H9 (cell line): ENCODE data around the gene ASIC3. TPM values are rescaled to one million over a fixed set of nuclear protein-coding genes. Genes with fewer than 3 reads are reported as not detected.

Experiments
- DNase-seq: peaks from one replicate; pipeline ENCODE4 v3.0.0-alpha.2; 2017
- H2AFZ ChIP-seq: one replicate; pipeline ENCODE4 v1.6.1; 2013; ENCODE audit warnings: mild to moderate bottlenecking, low read length, control low read depth, moderate library complexity
- H2AK5ac ChIP-seq: 2 replicates; pipeline ENCODE4 v1.6.1; 2013; ENCODE audit warnings: low read length, control low read depth, mixed read lengths; ENCODE audit not compliant: insufficient read length
- H2BK120ac ChIP-seq: one replicate; pipeline ENCODE4 v1.6.1; 2013; ENCODE audit warnings: low read depth, mild to moderate bottlenecking, low read length, control low read depth, inconsistent platforms; ENCODE audit not compliant: poor library complexity, severe bottlenecking
- H2BK12ac ChIP-seq: 2 replicates; pipeline ENCODE4 v1.6.1; 2013; ENCODE audit warnings: low read length, control low read depth, mixed read lengths, low read depth; ENCODE audit not compliant: insufficient read length
- H2BK15ac ChIP-seq: 2 replicates; pipeline ENCODE4 v1.6.1; 2013; ENCODE audit warnings: low read depth, low read length, control low read depth
- H2BK20ac ChIP-seq: one replicate; pipeline ENCODE4 v1.6.1; 2013; ENCODE audit warnings: low read depth, mild to moderate bottlenecking, low read length, control low read depth, inconsistent platforms; ENCODE audit not compliant: poor library complexity, severe bottlenecking
- H2BK5ac ChIP-seq: 2 replicates; pipeline ENCODE4 v1.6.1; 2013; ENCODE audit warnings: low read length, control low read depth, mixed read lengths; ENCODE audit not compliant: insufficient read length
- H3K14ac ChIP-seq: 2 replicates; pipeline ENCODE4 v1.6.1; 2013; ENCODE audit warnings: low read length, control low read depth; ENCODE audit not compliant: insufficient read depth
- H3K18ac ChIP-seq: 2 replicates; pipeline ENCODE4 v1.6.1; 2013; ENCODE audit warnings: low read depth, mild to moderate bottlenecking, mixed read lengths, low read length, control low read depth; ENCODE audit not compliant: insufficient read length
- H3K23ac ChIP-seq: 2 replicates; pipeline ENCODE4 v1.6.1; 2013; ENCODE audit warnings: low read length, control low read depth, mixed read lengths, low read depth; ENCODE audit not compliant: insufficient read length
- H3K23me2 ChIP-seq: 2 replicates; pipeline ENCODE4 v1.6.1; 2013; ENCODE audit warnings: low read depth, mild to moderate bottlenecking, mixed read lengths, low read length, control low read depth; ENCODE audit not compliant: insufficient read length, poor library complexity, severe bottlenecking
- H3K27ac ChIP-seq: 2 replicates; pipeline ENCODE4 v1.5.1; 2013; ENCODE audit warnings: low read length, control low read depth, mixed read lengths, low read depth; ENCODE audit not compliant: insufficient read length
- H3K27me3 ChIP-seq: 2 replicates; pipeline ENCODE4 v1.6.1; 2013; ENCODE audit warnings: low read length, control low read depth, inconsistent platforms; ENCODE audit not compliant: insufficient read depth
- H3K4ac ChIP-seq: 2 replicates; pipeline ENCODE4 v1.6.1; 2013; ENCODE audit warnings: low read depth, mild to moderate bottlenecking, control low read depth, inconsistent platforms, low read length, moderate library complexity
- H3K4me1 ChIP-seq: 2 replicates; pipeline ENCODE4 v1.6.1; 2013; ENCODE audit warnings: low read length, control low read depth, inconsistent platforms; ENCODE audit not compliant: insufficient read depth
- H3K4me2 ChIP-seq: 2 replicates; pipeline ENCODE4 v1.6.1; 2013; ENCODE audit warnings: low read length, control low read depth, mixed read lengths; ENCODE audit not compliant: insufficient read length, insufficient read depth
- H3K56ac ChIP-seq: 2 replicates; pipeline ENCODE4 v1.6.1; 2013; ENCODE audit warnings: low read depth, mild to moderate bottlenecking, mixed read lengths, low read length, control low read depth; ENCODE audit not compliant: insufficient read length
- H3K79me1 ChIP-seq: 2 replicates; pipeline ENCODE4 v1.6.1; 2013; ENCODE audit warnings: low read depth, mild to moderate bottlenecking, moderate library complexity, low read length, control low read depth, inconsistent platforms; ENCODE audit not compliant: insufficient read depth, poor library complexity, severe bottlenecking
- H3K79me2 ChIP-seq: 2 replicates; pipeline ENCODE4 v1.6.1; 2013; ENCODE audit warnings: low read length, control low read depth, inconsistent platforms; ENCODE audit not compliant: insufficient read depth
- H3K9ac ChIP-seq: 2 replicates; pipeline ENCODE4 v1.6.1; 2013; ENCODE audit warnings: low read length, control low read depth, mixed read lengths; ENCODE audit not compliant: insufficient read length; ENCODE audit errors: extremely low read depth
- H3K9me3 ChIP-seq: one replicate; pipeline ENCODE4 v1.6.1; 2013; ENCODE audit warnings: low read depth, low read length, inconsistent platforms; ENCODE audit not compliant: control insufficient read depth
- H3T11ph ChIP-seq: one replicate; pipeline ENCODE4 v1.6.1; 2013; ENCODE audit warnings: mild to moderate bottlenecking, low read length, control low read depth, inconsistent platforms
- H4K20me1 ChIP-seq: one replicate; pipeline ENCODE4 v1.6.1; 2013; ENCODE audit not compliant: control insufficient read depth, insufficient read length, insufficient read depth
- H4K5ac ChIP-seq: 2 replicates; pipeline ENCODE4 v1.6.1; 2013; ENCODE audit warnings: low read depth, mild to moderate bottlenecking, mixed read lengths, low read length, control low read depth; ENCODE audit not compliant: insufficient read length
- H4K8ac ChIP-seq: replicated peaks from 2 replicates; pipeline ENCODE4 v1.6.1; 2013; ENCODE audit warnings: low read length, control low read depth, mixed read lengths, low read depth; ENCODE audit not compliant: insufficient read length
- H4K91ac ChIP-seq: 2 replicates; pipeline ENCODE4 v1.6.1; 2013; ENCODE audit warnings: low read depth, mild to moderate bottlenecking, moderate library complexity, mixed read lengths, low read length, control low read depth; ENCODE audit not compliant: insufficient read length
- H3K27ac Mint-ChIP-seq, 3 experiments: 2 replicates in 2 of 3; 3 replicates in 1 of 3; pipeline ENCODE4 v1.8.0; 2020 to 2021; ENCODE audit warnings: mixed read lengths in 3 of 3, mild to moderate bottlenecking in 1 of 3, moderate library complexity in 1 of 3
- H3K27me3 Mint-ChIP-seq: 2 replicates; pipeline ENCODE4 v1.8.0; 2021; ENCODE audit warnings: low read depth, mild to moderate bottlenecking, moderate library complexity, mixed read lengths
- H3K36me3 Mint-ChIP-seq, 3 experiments: 2 replicates in 2 of 3; 3 replicates in 1 of 3; pipeline ENCODE4 v1.8.0; 2020 to 2021; ENCODE audit warnings: low read depth in 3 of 3, mixed read lengths in 3 of 3; ENCODE audit not compliant: insufficient read depth in 1 of 3
- H3K4me1 Mint-ChIP-seq, 2 experiments: 2 replicates each; pipeline ENCODE4 v1.8.0; 2020; ENCODE audit warnings: mixed read lengths in 2 of 2
- H3K4me3 Mint-ChIP-seq, 2 experiments: 2 replicates in 1 of 2; 3 replicates in 1 of 2; pipeline ENCODE4 v1.8.0; 2020 to 2021; ENCODE audit warnings: mild to moderate bottlenecking in 2 of 2, mixed read lengths in 2 of 2, moderate library complexity in 1 of 2
- H3K9me3 Mint-ChIP-seq, 2 experiments: 2 replicates in 1 of 2; 3 replicates in 1 of 2; pipeline ENCODE4 v1.8.0; 2020; ENCODE audit warnings: mild to moderate bottlenecking in 2 of 2, mixed read lengths in 2 of 2, moderate library complexity in 1 of 2
- WGBS: extraction: QIAGEN DNeasy Blood & Tissue Kit; methylation state at CpG from one replicate; pipeline ENCODE4 v1.1.7; 2013; ENCODE audit warnings: missing lambda C conversion rate, low lambda C conversion rate, mixed read lengths; ENCODE audit not compliant: insufficient read length; ENCODE audit errors: extremely low coverage; 5-methylcytosine and 5-hydroxymethylcytosine counted together
- total RNA-seq: library from RNA; stranded (reverse); gene quantifications from 2 replicates; pipeline ENCODE4 v1.2.1, GENCODE V29; 2021
- TF ChIP-seq, protein P1 (sequence below): fragments of 200-600 bp; sonication (generic); conservative IDR thresholded peaks from 3 replicates; pipeline ENCODE4 v1.8.0; 2021; ENCODE audit warnings: antibody characterized with exemption, mild to moderate bottlenecking

The ASIC3 gene
- total RNA-seq, 1 experiment from 2014 or later: 1.7 TPM

DNA sequence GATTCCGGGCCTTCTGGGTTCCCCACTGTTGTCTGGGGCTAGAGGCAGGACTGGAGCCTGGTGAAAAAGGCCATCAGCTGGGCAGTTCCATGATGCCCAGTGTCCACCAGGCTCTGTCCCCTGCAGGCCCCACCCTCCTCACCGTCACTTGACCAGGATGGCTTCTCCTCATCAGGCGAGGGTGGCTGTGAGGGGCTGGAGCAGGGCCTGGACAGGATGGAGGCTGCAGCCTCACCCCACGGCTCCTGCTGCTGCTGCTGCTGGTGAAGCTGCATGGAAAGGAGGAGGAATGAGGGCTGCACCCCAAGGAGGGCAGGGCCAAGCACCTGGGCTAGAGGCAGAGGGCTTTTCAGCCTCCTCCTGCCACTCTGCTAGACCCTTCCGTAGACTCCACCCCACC, 32.4 kb upstream of the ASIC3 start:
- Histone ChIP-seq H3K14ac (no peak overlapping the region), H3K23ac (no peak overlapping the region), H4K20me1 (no peaks in the 10 kb centered on the region), H2AK5ac (no peak overlapping the region), H3K4me1 (peaks cover 6% of the 10 kb centered on the region; the same call in 1 of the 2 replicates), H2BK5ac (no peak overlapping the region), H3K4me2 (no peak overlapping the region), H2BK120ac (no peak overlapping the region), H4K91ac (no peak overlapping the region), H3K18ac (no peak overlapping the region), H3K79me1 (no peaks in the 10 kb centered on the region), H3K9ac (no peak overlapping the region), H3K4ac (no peak overlapping the region), H3K56ac (no peak overlapping the region), H2BK12ac (no peak overlapping the region), H3T11ph (no peak overlapping the region), H4K8ac (no peak overlapping the region), H3K27me3 (peaks cover 6% of the 10 kb centered on the region; the same call in 1 of the 2 replicates), H3K9me3 (no peaks in the 10 kb centered on the region), H2AFZ (no peak overlapping the region), H4K5ac (no peak overlapping the region), H2BK20ac (no peak overlapping the region), H3K27ac (no peak overlapping the region), H3K23me2 (peaks cover 7% of the 10 kb centered on the region), H2BK15ac (no peak overlapping the region), H3K79me2 (no peaks in the 10 kb centered on the region)
- Mint-ChIP-seq H3K36me3 (peaks cover 2 to 6% (median 6%) of the 10 kb centered on the region in 3 experiments; a peak in 6 of 7 replicates), H3K27me3 (peaks cover 79% of the 10 kb centered on the region), H3K9me3 (peaks cover 0 to 9% of the 10 kb centered on the region in 2 experiments; a peak in 2 of 5 replicates), H3K4me3 (no peak overlapping the region; a peak in 1 of 5 replicates), H3K27ac (no peak overlapping the region; a peak in 1 of 7 replicates), H3K4me1 (peaks cover 30 to 54% of the 10 kb centered on the region in 2 experiments)
- WGBS: no CpG with 5 or more reads among the region's 5 CpGs
- DNase-seq: no peak
- TF ChIP-seq, protein P1, sequence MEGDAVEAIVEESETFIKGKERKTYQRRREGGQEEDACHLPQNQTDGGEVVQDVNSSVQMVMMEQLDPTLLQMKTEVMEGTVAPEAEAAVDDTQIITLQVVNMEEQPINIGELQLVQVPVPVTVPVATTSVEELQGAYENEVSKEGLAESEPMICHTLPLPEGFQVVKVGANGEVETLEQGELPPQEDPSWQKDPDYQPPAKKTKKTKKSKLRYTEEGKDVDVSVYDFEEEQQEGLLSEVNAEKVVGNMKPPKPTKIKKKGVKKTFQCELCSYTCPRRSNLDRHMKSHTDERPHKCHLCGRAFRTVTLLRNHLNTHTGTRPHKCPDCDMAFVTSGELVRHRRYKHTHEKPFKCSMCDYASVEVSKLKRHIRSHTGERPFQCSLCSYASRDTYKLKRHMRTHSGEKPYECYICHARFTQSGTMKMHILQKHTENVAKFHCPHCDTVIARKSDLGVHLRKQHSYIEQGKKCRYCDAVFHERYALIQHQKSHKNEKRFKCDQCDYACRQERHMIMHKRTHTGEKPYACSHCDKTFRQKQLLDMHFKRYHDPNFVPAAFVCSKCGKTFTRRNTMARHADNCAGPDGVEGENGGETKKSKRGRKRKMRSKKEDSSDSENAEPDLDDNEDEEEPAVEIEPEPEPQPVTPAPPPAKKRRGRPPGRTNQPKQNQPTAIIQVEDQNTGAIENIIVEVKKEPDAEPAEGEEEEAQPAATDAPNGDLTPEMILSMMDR: no peak
